Ovary (tissue), 9 donors: ENCODE data around the gene DIDO1. TPM values are rescaled to one million over a fixed set of nuclear protein-coding genes. Genes with fewer than 3 reads are reported as not detected.

Experiments used
- DNase-seq, 5 donors: peaks; one replicate each; pipeline ENCODE4 v3.0.0-alpha.2; 2019 to 2020
- H3K27ac ChIP-seq, 2 donors: fragments of 200-600 bp; one replicate each; pipeline versions ENCODE4 v1.5.1 to v1.8.0; 2019 to 2022
- H3K27me3 ChIP-seq: fragments of 200-600 bp; one replicate; pipeline ENCODE4 v1.8.0; 2022
- H3K36me3 ChIP-seq: fragments of 200-600 bp; sonication (generic); one replicate; pipeline ENCODE4 v1.5.1; 2019
- H3K4me1 ChIP-seq: one replicate; pipeline ENCODE4 v1.8.1; 2013; ENCODE audit warnings: mild to moderate bottlenecking, moderate library complexity; ENCODE audit not compliant: insufficient read depth
- H3K4me3 ChIP-seq: fragments of 200-600 bp; sonication (generic); one replicate; pipeline ENCODE4 v1.5.1; 2017
- H3K9me3 ChIP-seq, 2 donors: fragments of 200-600 bp in 1 of 2; sonication (generic) in 1 of 2; one replicate each; pipeline versions ENCODE4 v1.5.1 to v1.8.1; 2013 to 2019; ENCODE audit warnings: mild to moderate bottlenecking in 1 of 2, moderate library complexity in 1 of 2
- EP300 ChIP-seq: sonication (generic); formaldehyde crosslinking; IDR thresholded peaks from one replicate; pipeline ENCODE4 v1.6.1; 2017; ENCODE audit warnings: antibody characterized with exemption
- POLR2A ChIP-seq: fragments of 450-650 bp; IDR thresholded peaks from one replicate; pipeline ENCODE4 v1.6.1; 2017; ENCODE audit warnings: antibody characterized with exemption, mild to moderate bottlenecking, moderate library complexity
- WGBS, 3 donors: extraction: QIAGEN DNeasy Blood & Tissue Kit in 1 of 3; methylation state at CpG; one replicate each; pipeline versions ENCODE4 v1.1.5 to v1.1.7; 2013 to 2017; 5-methylcytosine and 5-hydroxymethylcytosine counted together
- intact Hi-C, 4 donors: fragments of 100-400 bp; cut with DNase I; formaldehyde crosslinking; loops; one replicate each; pipeline versions ENCODE4 v1.11.0 to v1.15.1; 2022 to 2023
- polyA plus RNA-seq, 2 donors: library from polyadenylated mRNA; stranded (reverse); fragments of 200-250 nt in 1 of 2; fragments of 350-450 nt in 1 of 2; fragmentation: Illumina TruSeq in 1 of 2; extraction: RNeasy Lipid Tissue Mini Kit (QIAGEN cat#74804) in 1 of 2; gene quantifications; one replicate each; pipeline ENCODE4 v1.2.3, GENCODE V29; 2013 to 2014
- total RNA-seq, 7 donors: library from RNA; depleted of rRNA in 2 of 7; stranded (reverse); fragments of >200 nt in 2 of 7; fragmentation: NEBNext Ultra II Directional in 3 of 7; extraction: Animal tissue kit (Norgen Biotek cat#: 25700) in 3 of 7; gene quantifications; one replicate each; pipeline versions ENCODE4 v1.1.0 to v1.2.4, GENCODE V29; 2016 to 2023
- TF ChIP-seq, protein P1 (sequence below), 3 donors: fragments of 450-650 bp in 2 of 3; fragments of 200-600 bp in 1 of 3; IDR thresholded peaks; one replicate each; pipeline versions ENCODE4 v1.5.1 to v1.8.0; 2016 to 2022; ENCODE audit warnings: antibody characterized with exemption in 3 of 3, mild to moderate bottlenecking in 1 of 3
- donor health status: DM: no; HTN: no; CAD: no; lungs with moderate emphysema.
- donor health status: DM: no; HTN: no; CAD: no.
- donor health status: Bipolar disorder and iron deficiency.
- donor health status: DM: yes; HTN: yes; CAD: no.
- donor health status: DM: no; HTN: no; CAD: no.
- donor health status: DM: yes; HTN: yes; CAD: no.

Gene DIDO1
- total and polyA plus RNA-seq, 9 donors = 42.9 to 82.2 (median 56.2) TPM

DNA sequence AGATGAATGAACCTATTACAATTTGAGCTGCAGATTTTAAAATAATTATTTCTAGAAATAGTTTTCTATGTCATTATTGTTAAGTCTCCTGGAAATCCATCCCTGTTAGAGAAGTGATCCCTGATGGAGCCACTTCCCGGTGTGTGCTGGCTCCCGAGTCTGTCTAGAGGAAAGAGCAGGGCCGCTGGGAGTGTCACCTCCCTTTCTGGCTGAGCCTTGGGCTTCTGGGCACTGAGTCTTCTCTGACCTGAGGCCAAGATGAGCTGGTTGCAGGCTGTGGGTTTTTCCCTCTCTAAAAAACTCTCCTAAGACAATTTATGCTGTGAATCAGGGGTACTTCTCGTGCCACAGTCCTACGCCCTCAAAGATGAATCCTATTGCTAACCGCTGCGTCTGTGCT lies 35.9 kb downstream of the DIDO1 start:
- DNase-seq = no peak
- H3K4me3 ChIP-seq = no peak overlapping the region
- WGBS, 3 donors = 83 to 90% (median 90%) methylated on average over 7 of the region's 7 CpGs
- TF ChIP-seq, protein P1, sequence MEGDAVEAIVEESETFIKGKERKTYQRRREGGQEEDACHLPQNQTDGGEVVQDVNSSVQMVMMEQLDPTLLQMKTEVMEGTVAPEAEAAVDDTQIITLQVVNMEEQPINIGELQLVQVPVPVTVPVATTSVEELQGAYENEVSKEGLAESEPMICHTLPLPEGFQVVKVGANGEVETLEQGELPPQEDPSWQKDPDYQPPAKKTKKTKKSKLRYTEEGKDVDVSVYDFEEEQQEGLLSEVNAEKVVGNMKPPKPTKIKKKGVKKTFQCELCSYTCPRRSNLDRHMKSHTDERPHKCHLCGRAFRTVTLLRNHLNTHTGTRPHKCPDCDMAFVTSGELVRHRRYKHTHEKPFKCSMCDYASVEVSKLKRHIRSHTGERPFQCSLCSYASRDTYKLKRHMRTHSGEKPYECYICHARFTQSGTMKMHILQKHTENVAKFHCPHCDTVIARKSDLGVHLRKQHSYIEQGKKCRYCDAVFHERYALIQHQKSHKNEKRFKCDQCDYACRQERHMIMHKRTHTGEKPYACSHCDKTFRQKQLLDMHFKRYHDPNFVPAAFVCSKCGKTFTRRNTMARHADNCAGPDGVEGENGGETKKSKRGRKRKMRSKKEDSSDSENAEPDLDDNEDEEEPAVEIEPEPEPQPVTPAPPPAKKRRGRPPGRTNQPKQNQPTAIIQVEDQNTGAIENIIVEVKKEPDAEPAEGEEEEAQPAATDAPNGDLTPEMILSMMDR (IDR thresholded peaks at IDR 0.05) = no peak
- no peak for TF ChIP-seq EP300
- no peaks in the 10 kb centered on the region for H3K36me3 ChIP-seq
- intact Hi-C loops = no loop called here
- H3K4me1 ChIP-seq = no peaks in the 10 kb centered on the region
- H3K27ac ChIP-seq = no peak overlapping the region
- no peaks in the 10 kb centered on the region for H3K9me3 ChIP-seq
- no peaks in the 10 kb centered on the region for H3K27me3 ChIP-seq

DNA sequence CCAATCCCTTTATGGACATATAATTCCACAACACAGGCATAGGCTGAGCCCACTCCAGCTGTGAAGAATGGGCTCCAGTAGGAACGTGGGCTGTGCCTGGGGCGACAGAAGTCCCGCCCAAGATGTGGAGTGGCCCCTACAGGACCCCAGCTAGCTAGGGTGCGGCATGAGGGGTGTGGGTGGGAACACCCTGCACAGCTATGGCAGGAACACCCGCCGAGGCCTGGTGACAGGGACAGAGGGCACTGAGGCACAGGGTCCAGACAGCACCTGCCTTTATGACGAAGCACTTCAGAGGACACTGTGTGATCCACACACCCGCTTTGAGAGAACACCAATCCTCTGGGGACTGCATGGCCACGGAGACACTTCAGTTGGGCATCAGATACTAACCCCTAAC lies 36.4 kb downstream of the DIDO1 start:
- no peak for TF ChIP-seq POLR2A
- TF ChIP-seq, protein P1 (IDR thresholded peaks at IDR 0.05) = no peak
- TF ChIP-seq EP300 = no peak
- H3K36me3 ChIP-seq = no peaks in the 10 kb centered on the region

GRCh38 chr20:62889411-62889810 lies 36.9 kb downstream of the DIDO1 start:
- DNase-seq = no peak
- Histone ChIP-seq H3K36me3 (no peaks in the 10 kb centered on the region), H3K27me3 (no peaks in the 10 kb centered on the region), H3K4me1 (no peaks in the 10 kb centered on the region), H3K9me3 (no peaks in the 10 kb centered on the region), H3K27ac (no peak overlapping the region), H3K4me3 (no peak overlapping the region)
- 82 to 87% (median 85%) methylated on average over 8 of the region's 8 CpGs for WGBS, 3 donors
- TF ChIP-seq EP300 (no peak), POLR2A (no peak)
- TF ChIP-seq, protein P1 (IDR thresholded peaks at IDR 0.05) = no peak
- intact Hi-C loops = no loop called here

More for the DNA sequence above, 36.4 kb downstream of the DIDO1 start:
- no peaks in the 10 kb centered on the region for H3K9me3 ChIP-seq
- no peak overlapping the region for H3K4me3 ChIP-seq
- no peaks in the 10 kb centered on the region for H3K27me3 ChIP-seq
- intact Hi-C loops = no loop called here
- no peak for DNase-seq
- H3K27ac ChIP-seq = no peak overlapping the region
- no peaks in the 10 kb centered on the region for H3K4me1 ChIP-seq
- WGBS, 3 donors = 83 to 87% (median 87%) methylated on average over 9 of the region's 9 CpGs

- H3K4me3 ChIP-seq = no peak overlapping the region
- H3K4me1 ChIP-seq = no peaks in the 10 kb centered on the region
- no peak overlapping the region for H3K27ac ChIP-seq
- no peak for DNase-seq
- H3K27me3 ChIP-seq = no peaks in the 10 kb centered on the region
- H3K36me3 ChIP-seq = no peaks in the 10 kb centered on the region
- TF ChIP-seq EP300 (no peak), POLR2A (no peak)
- TF ChIP-seq, protein P1 (IDR thresholded peaks at IDR 0.05) = no peak
- intact Hi-C loops = no loop called here
- 90 to 93% (median 92%) methylated on average over 17 of the region's 17 CpGs for WGBS, 3 donors
- H3K9me3 ChIP-seq = no peaks in the 10 kb centered on the region
Observed at GRCh38 chr20:62888910-62889309, 37.4 kb downstream of the DIDO1 start.

GRCh38 chr20:62888406-62888805 lies 37.9 kb downstream of the DIDO1 start:
- Histone ChIP-seq H3K9me3 (no peaks in the 10 kb centered on the region), H3K36me3 (no peaks in the 10 kb centered on the region), H3K4me1 (no peaks in the 10 kb centered on the region), H3K4me3 (no peak overlapping the region), H3K27me3 (no peaks in the 10 kb centered on the region), H3K27ac (no peak overlapping the region)
- TF ChIP-seq POLR2A = no peak
- TF ChIP-seq, protein P1 (IDR thresholded peaks at IDR 0.05) = no peak
- TF ChIP-seq EP300 = no peak
- WGBS, 3 donors = 91 to 92% (median 91%) methylated on average over 16 of the region's 16 CpGs
- intact Hi-C loops = no loop called here
- no peak for DNase-seq
